HG03575 (cell line): ENCODE measurements around the gene POC5.

ENCODE experiments used
- ATAC-seq: cut with Tn5 transposase; IDR thresholded peaks from one replicate; pipeline ENCODE4 v1.9.1; 2021; ENCODE audit not compliant: unreplicated experiment, insufficient number of reproducible peaks, low FRiP score; ENCODE audit errors: extremely low read depth

POC5 gene

DNA sequence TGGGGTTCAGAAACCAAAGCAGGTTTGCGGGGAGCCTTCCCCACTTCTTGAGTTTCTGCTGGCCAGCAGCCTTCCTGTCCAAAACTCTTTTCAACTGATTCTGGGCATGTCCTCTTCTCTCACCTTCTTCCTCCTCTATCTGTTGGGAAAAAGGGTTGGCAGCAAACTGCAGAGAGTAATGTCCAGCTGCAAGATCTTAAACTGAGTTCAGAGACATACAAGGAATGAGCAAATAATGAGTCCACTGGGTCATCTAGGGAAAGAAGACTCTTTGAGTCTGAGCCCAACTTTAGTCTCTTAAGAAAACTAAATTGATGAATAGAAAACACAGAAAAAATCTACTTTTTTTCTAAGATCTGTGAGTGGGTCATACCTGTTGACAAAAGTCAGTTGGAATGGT is 89.4 kb downstream of the POC5 start:
- ATAC-seq = no peak

DNA sequence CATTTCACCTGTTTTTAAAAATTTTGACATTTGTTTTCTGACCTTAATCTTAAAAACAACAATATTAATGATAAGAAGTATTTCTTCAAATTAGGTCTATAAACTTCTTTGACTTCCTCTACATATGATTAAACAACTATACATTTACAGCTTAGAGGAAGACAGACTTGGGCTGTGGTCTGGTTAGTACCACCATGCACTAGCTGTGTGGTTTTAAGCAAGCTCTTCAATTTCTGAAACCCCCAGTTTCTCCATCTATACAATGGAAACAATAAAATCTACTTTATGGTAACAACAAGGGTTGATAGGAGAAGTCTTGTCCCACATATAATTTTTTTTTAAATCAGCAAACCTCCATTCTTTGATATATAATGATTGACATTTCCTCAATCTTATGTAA is 90.3 kb downstream of the POC5 start:
- ATAC-seq = no peak
